Measurements from ENCODE around the gene C4BPA.

C4BPA gene

GRCh38 chr1:207069858-207070506 lies 34.1 kb upstream of the C4BPA start:
- DNase-seq (ENCODE audit: low read depth, low spot score): no peak
- peaks cover 54% of the 10 kb centered on the region for H3K36me3 ChIP-seq (ENCODE audit: insufficient read depth, insufficient read length, low read length)
- H3K4me3 ChIP-seq (ENCODE audit: insufficient read length, low read depth): no peak overlapping the region
- H3K4me1 ChIP-seq (ENCODE audit: insufficient read depth, insufficient read length): no peaks in the 10 kb centered on the region
- TF ChIP-seq ZNF274 (IDR thresholded peaks at IDR 0.05; ENCODE audit: low read depth, low read length) (no peak), YY1 (IDR thresholded peaks at IDR 0.05; ENCODE audit: insufficient read depth, insufficient read length) (no peak), SUZ12 (IDR thresholded peaks at IDR 0.05; ENCODE audit: extremely low read depth, insufficient read depth, insufficient read length) (no peak)
- no peaks in the 10 kb centered on the region for H3K27me3 ChIP-seq (ENCODE audit: insufficient read depth, insufficient read length)
- H3K9ac ChIP-seq (ENCODE audit: insufficient read length, low read depth): no peak overlapping the region
- H3K9me3 ChIP-seq (ENCODE audit: insufficient read depth, low read length): no peaks in the 10 kb centered on the region

GRCh38 chr1:207070811-207071210 lies 33.2 kb upstream of the C4BPA start:
- Histone ChIP-seq H3K27me3 (ENCODE audit: insufficient read depth, insufficient read length) (no peaks in the 10 kb centered on the region), H3K36me3 (ENCODE audit: insufficient read depth, insufficient read length, low read length) (peaks cover 50% of the 10 kb centered on the region), H3K4me3 (ENCODE audit: insufficient read length, low read depth) (no peak overlapping the region), H3K9me3 (ENCODE audit: insufficient read depth, low read length) (no peaks in the 10 kb centered on the region), H3K4me1 (ENCODE audit: insufficient read depth, insufficient read length) (no peaks in the 10 kb centered on the region), H3K9ac (ENCODE audit: insufficient read length, low read depth) (no peak overlapping the region)
- DNase-seq (ENCODE audit: low read depth, low spot score): no peak
- TF ChIP-seq YY1 (IDR thresholded peaks at IDR 0.05; ENCODE audit: insufficient read depth, insufficient read length) (no peak), ZNF274 (IDR thresholded peaks at IDR 0.05; ENCODE audit: low read depth, low read length) (no peak), SUZ12 (IDR thresholded peaks at IDR 0.05; ENCODE audit: extremely low read depth, insufficient read depth, insufficient read length) (no peak)

- Histone ChIP-seq H3K9me3 (ENCODE audit: insufficient read depth, low read length) (no peaks in the 10 kb centered on the region), H3K9ac (ENCODE audit: insufficient read length, low read depth) (no peak overlapping the region), H3K4me1 (ENCODE audit: insufficient read depth, insufficient read length) (no peaks in the 10 kb centered on the region), H3K36me3 (ENCODE audit: insufficient read depth, insufficient read length, low read length) (peaks cover 50% of the 10 kb centered on the region), H3K4me3 (ENCODE audit: insufficient read length, low read depth) (no peak overlapping the region), H3K27me3 (ENCODE audit: insufficient read depth, insufficient read length) (no peaks in the 10 kb centered on the region)
- TF ChIP-seq SUZ12 (IDR thresholded peaks at IDR 0.05; ENCODE audit: extremely low read depth, insufficient read depth, insufficient read length) (no peak), YY1 (IDR thresholded peaks at IDR 0.05; ENCODE audit: insufficient read depth, insufficient read length) (no peak), ZNF274 (IDR thresholded peaks at IDR 0.05; ENCODE audit: low read depth, low read length) (no peak)
- DNase-seq (ENCODE audit: low read depth, low spot score): no peak
These were observed 32.6 kb upstream of the C4BPA start for GRCh38 chr1:207071426-207071825.

GRCh38 chr1:207072233-207072632 lies 31.8 kb upstream of the C4BPA start:
- no peaks in the 10 kb centered on the region for H3K27me3 ChIP-seq (ENCODE audit: insufficient read depth, insufficient read length)
- TF ChIP-seq SUZ12 (IDR thresholded peaks at IDR 0.05; ENCODE audit: extremely low read depth, insufficient read depth, insufficient read length) (no peak), ZNF274 (IDR thresholded peaks at IDR 0.05; ENCODE audit: low read depth, low read length) (no peak), YY1 (IDR thresholded peaks at IDR 0.05; ENCODE audit: insufficient read depth, insufficient read length) (no peak)
- no peak overlapping the region for H3K9ac ChIP-seq (ENCODE audit: insufficient read length, low read depth)

GRCh38 chr1:207073906-207074820 lies 29.9 kb upstream of the C4BPA start:
- H3K27me3 ChIP-seq (ENCODE audit: insufficient read depth, insufficient read length): no peaks in the 10 kb centered on the region
- H3K9me3 ChIP-seq (ENCODE audit: insufficient read depth, low read length): no peaks in the 10 kb centered on the region
- H3K9ac ChIP-seq (ENCODE audit: insufficient read length, low read depth): no peak overlapping the region
- no peak for TF ChIP-seq YY1 (IDR thresholded peaks at IDR 0.05; ENCODE audit: insufficient read depth, insufficient read length)
- no peak for TF ChIP-seq SUZ12 (IDR thresholded peaks at IDR 0.05; ENCODE audit: extremely low read depth, insufficient read depth, insufficient read length)
- no peak for TF ChIP-seq ZNF274 (IDR thresholded peaks at IDR 0.05; ENCODE audit: low read depth, low read length)
- H3K4me3 ChIP-seq (ENCODE audit: insufficient read length, low read depth): no peak overlapping the region
- H3K36me3 ChIP-seq (ENCODE audit: insufficient read depth, insufficient read length, low read length): peaks cover 30% of the 10 kb centered on the region
- no peak for DNase-seq (ENCODE audit: low read depth, low spot score)
- H3K4me1 ChIP-seq (ENCODE audit: insufficient read depth, insufficient read length): no peaks in the 10 kb centered on the region

More at GRCh38 chr1:207072233-207072632, 31.8 kb upstream of the C4BPA start:
- no peak for DNase-seq (ENCODE audit: low read depth, low spot score)
- no peaks in the 10 kb centered on the region for H3K4me1 ChIP-seq (ENCODE audit: insufficient read depth, insufficient read length)
- H3K36me3 ChIP-seq (ENCODE audit: insufficient read depth, insufficient read length, low read length): peaks cover 46% of the 10 kb centered on the region
- H3K4me3 ChIP-seq (ENCODE audit: insufficient read length, low read depth): no peak overlapping the region
- no peaks in the 10 kb centered on the region for H3K9me3 ChIP-seq (ENCODE audit: insufficient read depth, low read length)

- Histone ChIP-seq H3K9me3 (ENCODE audit: insufficient read depth, low read length) (no peaks in the 10 kb centered on the region), H3K4me1 (ENCODE audit: insufficient read depth, insufficient read length) (no peaks in the 10 kb centered on the region), H3K9ac (ENCODE audit: insufficient read length, low read depth) (no peak overlapping the region), H3K36me3 (ENCODE audit: insufficient read depth, insufficient read length, low read length) (peaks cover 14% of the 10 kb centered on the region), H3K4me3 (ENCODE audit: insufficient read length, low read depth) (no peak overlapping the region), H3K27me3 (ENCODE audit: insufficient read depth, insufficient read length) (no peaks in the 10 kb centered on the region)
- DNase-seq (ENCODE audit: low read depth, low spot score): no peak
- TF ChIP-seq YY1 (IDR thresholded peaks at IDR 0.05; ENCODE audit: insufficient read depth, insufficient read length) (no peak), SUZ12 (IDR thresholded peaks at IDR 0.05; ENCODE audit: extremely low read depth, insufficient read depth, insufficient read length) (no peak), ZNF274 (IDR thresholded peaks at IDR 0.05; ENCODE audit: low read depth, low read length) (no peak)
These were observed 27.7 kb upstream of the C4BPA start for GRCh38 chr1:207076181-207076955.
